ENCODE data around the gene LAMA3. TPM values are rescaled to one million over a fixed set of nuclear protein-coding genes. Genes with fewer than 3 reads are reported as not detected.

The LAMA3 gene
- total and polyA plus RNA-seq, 2 of the 13 experiments (the other 11 are each of a cell fraction or from before 2014, with no cell fraction given) = 0.45 to 2.2 TPM

GRCh38 chr18:23934252-23934651 is 245.0 kb downstream of the LAMA3 start:
- no peak for ATAC-seq
- no peaks in the 10 kb centered on the region for H3K79me2 ChIP-seq (ENCODE audit: insufficient read depth, low read length)
- no peaks in the 10 kb centered on the region for H3K36me3 ChIP-seq (replicated peaks in 1 of 2; ENCODE audit: control insufficient read depth in 1 of 2, insufficient read depth in 2 of 2, low read length in 2 of 2)
- no peak overlapping the region for H2AFZ ChIP-seq (ENCODE audit: low read length)
- POLR2A ChIA-PET = no interaction called here
- H3K4me3 ChIP-seq (replicated peaks in 1 of 3; ENCODE audit: insufficient read depth in 1 of 3, low read depth in 2 of 3, low read length in 3 of 3) = no peak overlapping the region
- TF ChIP-seq ZNF124 (CRISPR knock-in tag; IDR thresholded peaks at IDR 0.05) = no peak
- TF ChIP-seq, protein P1, sequence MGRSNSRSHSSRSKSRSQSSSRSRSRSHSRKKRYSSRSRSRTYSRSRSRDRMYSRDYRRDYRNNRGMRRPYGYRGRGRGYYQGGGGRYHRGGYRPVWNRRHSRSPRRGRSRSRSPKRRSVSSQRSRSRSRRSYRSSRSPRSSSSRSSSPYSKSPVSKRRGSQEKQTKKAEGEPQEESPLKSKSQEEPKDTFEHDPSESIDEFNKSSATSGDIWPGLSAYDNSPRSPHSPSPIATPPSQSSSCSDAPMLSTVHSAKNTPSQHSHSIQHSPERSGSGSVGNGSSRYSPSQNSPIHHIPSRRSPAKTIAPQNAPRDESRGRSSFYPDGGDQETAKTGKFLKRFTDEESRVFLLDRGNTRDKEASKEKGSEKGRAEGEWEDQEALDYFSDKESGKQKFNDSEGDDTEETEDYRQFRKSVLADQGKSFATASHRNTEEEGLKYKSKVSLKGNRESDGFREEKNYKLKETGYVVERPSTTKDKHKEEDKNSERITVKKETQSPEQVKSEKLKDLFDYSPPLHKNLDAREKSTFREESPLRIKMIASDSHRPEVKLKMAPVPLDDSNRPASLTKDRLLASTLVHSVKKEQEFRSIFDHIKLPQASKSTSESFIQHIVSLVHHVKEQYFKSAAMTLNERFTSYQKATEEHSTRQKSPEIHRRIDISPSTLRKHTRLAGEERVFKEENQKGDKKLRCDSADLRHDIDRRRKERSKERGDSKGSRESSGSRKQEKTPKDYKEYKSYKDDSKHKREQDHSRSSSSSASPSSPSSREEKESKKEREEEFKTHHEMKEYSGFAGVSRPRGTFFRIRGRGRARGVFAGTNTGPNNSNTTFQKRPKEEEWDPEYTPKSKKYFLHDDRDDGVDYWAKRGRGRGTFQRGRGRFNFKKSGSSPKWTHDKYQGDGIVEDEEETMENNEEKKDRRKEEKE (IDR thresholded peaks at IDR 0.05) = no peak
- TF ChIP-seq SKIL (CRISPR knock-in tag; IDR thresholded peaks at IDR 0.05; ENCODE audit: borderline replicate concordance) = no peak
- H3K9me3 ChIP-seq (ENCODE audit: low read length) = no peaks in the 10 kb centered on the region
- CTCF ChIA-PET (ENCODE audit: low intra/inter-chr PET ratio, low total read pairs) = no interaction called here
- DNase-seq (ENCODE audit: low spot score) = no peak
- BruUV-seq (replicated peaks) = no TSS peak
- peaks cover 5% of the 10 kb centered on the region; the same call in 1 of the 2 replicates for H3K4me1 ChIP-seq (ENCODE audit: insufficient read depth, low read length)
- no peak overlapping the region for H3K4me2 ChIP-seq (ENCODE audit: low read depth, low read length)
- H3K27me3 ChIP-seq (ENCODE audit: control insufficient read depth in 1 of 2, insufficient read depth in 2 of 2, low read length in 2 of 2) = no peaks in the 10 kb centered on the region; a peak in 1 of 5 replicates
- FAIRE-seq = no peak
- H3K9ac ChIP-seq (ENCODE audit: insufficient read depth, low read depth, low read length) = no peak overlapping the region
- H3K27ac ChIP-seq (ENCODE audit: extremely low read length, insufficient read depth, low read length) = no peak overlapping the region
- intact Hi-C loops (cut with micrococcal nuclease; ENCODE audit: unreplicated experiment) (no loop called here), in situ Hi-C loops (cut with HindIII; ENCODE audit: extremely low pct_ligation_motif_present, low pct_unique_long_range_greater_than_20kb) (no loop called here)
- H4K20me1 ChIP-seq (ENCODE audit: insufficient read depth, low read length) = no peaks in the 10 kb centered on the region
- 25% methylated on average over 3 of the region's 3 CpGs for WGBS (ENCODE audit: low lambda C conversion rate)

DNA sequence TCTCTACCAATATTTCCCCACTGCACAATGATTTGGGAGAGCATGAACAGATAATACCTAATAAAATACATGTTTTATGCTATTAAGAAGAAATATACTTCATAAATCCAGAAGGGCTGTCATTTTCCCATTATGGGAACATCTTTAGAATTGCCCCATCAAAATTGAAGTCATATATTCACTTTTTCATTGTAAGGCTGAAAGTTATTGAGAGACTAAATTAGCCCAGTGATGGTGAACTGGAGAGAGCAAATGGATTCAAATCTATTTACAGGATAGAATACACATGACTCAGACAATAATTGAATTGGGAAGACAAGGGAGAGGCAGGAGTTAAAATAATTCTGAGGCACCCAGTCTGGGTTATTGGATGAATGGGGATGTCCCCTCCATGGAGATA is 245.6 kb downstream of the LAMA3 start:
- no TSS peak for BruUV-seq (replicated peaks)
- FAIRE-seq = no peak
- Histone ChIP-seq H3K36me3 (replicated peaks in 1 of 2; ENCODE audit: control insufficient read depth in 1 of 2, insufficient read depth in 2 of 2, low read length in 2 of 2) (no peaks in the 10 kb centered on the region), H3K4me2 (ENCODE audit: low read depth, low read length) (no peak overlapping the region), H3K4me3 (replicated peaks in 1 of 3; ENCODE audit: insufficient read depth in 1 of 3, low read depth in 2 of 3, low read length in 3 of 3) (no peak overlapping the region), H3K79me2 (ENCODE audit: insufficient read depth, low read length) (no peaks in the 10 kb centered on the region), H3K27ac (ENCODE audit: extremely low read length, insufficient read depth, low read length) (no peak overlapping the region), H4K20me1 (ENCODE audit: insufficient read depth, low read length) (no peaks in the 10 kb centered on the region), H3K27me3 (ENCODE audit: control insufficient read depth in 1 of 2, insufficient read depth in 2 of 2, low read length in 2 of 2) (no peaks in the 10 kb centered on the region; a peak in 2 of 5 replicates), H3K9me3 (ENCODE audit: low read length) (no peaks in the 10 kb centered on the region), H3K9ac (ENCODE audit: insufficient read depth, low read depth, low read length) (no peak overlapping the region), H2AFZ (ENCODE audit: low read length) (no peak overlapping the region), H3K4me1 (ENCODE audit: insufficient read depth, low read length) (peaks cover 5% of the 10 kb centered on the region; the same call in 1 of the 2 replicates)
- in situ Hi-C loops (cut with HindIII; ENCODE audit: extremely low pct_ligation_motif_present, low pct_unique_long_range_greater_than_20kb) = no loop called here
- ChIA-PET POLR2A (no interaction called here), CTCF (ENCODE audit: low intra/inter-chr PET ratio, low total read pairs) (no interaction called here)
- intact Hi-C loops (cut with micrococcal nuclease; ENCODE audit: unreplicated experiment) = no loop called here
- DNase-seq (ENCODE audit: low spot score) = no peak
- ATAC-seq = no peak
- TF ChIP-seq AHDC1 (CRISPR knock-in tag; IDR thresholded peaks at IDR 0.05; ENCODE audit: borderline replicate concordance) (no peak), ZSCAN12 (CRISPR knock-in tag; IDR thresholded peaks at IDR 0.05) (no peak)
- TF ChIP-seq, protein P2, sequence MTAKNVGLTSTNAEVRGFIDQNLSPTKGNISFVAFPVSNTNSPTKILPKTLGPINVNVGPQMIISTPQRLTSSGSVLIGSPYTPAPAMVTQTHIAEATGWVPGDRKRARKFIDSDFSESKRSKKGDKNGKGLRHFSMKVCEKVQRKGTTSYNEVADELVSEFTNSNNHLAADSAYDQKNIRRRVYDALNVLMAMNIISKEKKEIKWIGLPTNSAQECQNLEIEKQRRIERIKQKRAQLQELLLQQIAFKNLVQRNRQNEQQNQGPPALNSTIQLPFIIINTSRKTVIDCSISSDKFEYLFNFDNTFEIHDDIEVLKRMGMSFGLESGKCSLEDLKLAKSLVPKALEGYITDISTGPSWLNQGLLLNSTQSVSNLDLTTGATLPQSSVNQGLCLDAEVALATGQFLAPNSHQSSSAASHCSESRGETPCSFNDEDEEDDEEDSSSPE (CRISPR knock-in tag; IDR thresholded peaks at IDR 0.05) = no peak
